ENCODE data around the gene TMEM117.
"Not testable (repeated sequence)": the region's sequence is repeated elsewhere in the genome, so short reads cannot be mapped to it uniquely, and the experiment has no call there.

TMEM117 gene

GRCh38 chr12:43869184-43869583 lies 33.3 kb downstream of the TMEM117 start:
- no peaks in the 10 kb centered on the region for H3K36me3 ChIP-seq (ENCODE audit: insufficient read depth, low read length)
- H3K4me2 ChIP-seq (ENCODE audit: low read length) = no peak overlapping the region
- H2AFZ ChIP-seq (ENCODE audit: low read length) = no peak overlapping the region
- no peak for TF ChIP-seq EZH2 (IDR thresholded peaks at IDR 0.05; ENCODE audit: borderline replicate concordance, low read length)
- TF ChIP-seq, protein P1, sequence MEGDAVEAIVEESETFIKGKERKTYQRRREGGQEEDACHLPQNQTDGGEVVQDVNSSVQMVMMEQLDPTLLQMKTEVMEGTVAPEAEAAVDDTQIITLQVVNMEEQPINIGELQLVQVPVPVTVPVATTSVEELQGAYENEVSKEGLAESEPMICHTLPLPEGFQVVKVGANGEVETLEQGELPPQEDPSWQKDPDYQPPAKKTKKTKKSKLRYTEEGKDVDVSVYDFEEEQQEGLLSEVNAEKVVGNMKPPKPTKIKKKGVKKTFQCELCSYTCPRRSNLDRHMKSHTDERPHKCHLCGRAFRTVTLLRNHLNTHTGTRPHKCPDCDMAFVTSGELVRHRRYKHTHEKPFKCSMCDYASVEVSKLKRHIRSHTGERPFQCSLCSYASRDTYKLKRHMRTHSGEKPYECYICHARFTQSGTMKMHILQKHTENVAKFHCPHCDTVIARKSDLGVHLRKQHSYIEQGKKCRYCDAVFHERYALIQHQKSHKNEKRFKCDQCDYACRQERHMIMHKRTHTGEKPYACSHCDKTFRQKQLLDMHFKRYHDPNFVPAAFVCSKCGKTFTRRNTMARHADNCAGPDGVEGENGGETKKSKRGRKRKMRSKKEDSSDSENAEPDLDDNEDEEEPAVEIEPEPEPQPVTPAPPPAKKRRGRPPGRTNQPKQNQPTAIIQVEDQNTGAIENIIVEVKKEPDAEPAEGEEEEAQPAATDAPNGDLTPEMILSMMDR (IDR thresholded peaks at IDR 0.05; ENCODE audit: low read length) = no peak
- H3K4me1 ChIP-seq (ENCODE audit: insufficient read depth, low read length, severe bottlenecking) = no peaks in the 10 kb centered on the region
- no peaks in the 10 kb centered on the region for H4K20me1 ChIP-seq (ENCODE audit: insufficient read depth, low read length)
- H3K9me2 ChIP-seq (ENCODE audit: low read depth, low read length) = no peaks in the 10 kb centered on the region
- H3K4me3 ChIP-seq (ENCODE audit: low read depth, low read length, poor library complexity, severe bottlenecking) = no peak overlapping the region
- H3K9me3 ChIP-seq (ENCODE audit: low read length) = no peaks in the 10 kb centered on the region
- H3F3A ChIP-seq (ENCODE audit: insufficient read depth, low read length) = no peaks in the 10 kb centered on the region
- no peak overlapping the region for H3K27ac ChIP-seq (ENCODE audit: low read depth, low read length, poor library complexity, severe bottlenecking)
- no peaks in the 10 kb centered on the region for H3K27me3 ChIP-seq (ENCODE audit: insufficient read depth, low read length)
- no peak overlapping the region for H3K9ac ChIP-seq (ENCODE audit: low read length)
- no peaks in the 10 kb centered on the region for H3K79me2 ChIP-seq (ENCODE audit: insufficient read depth, low read length)

GRCh38 chr12:43869765-43870164 lies 33.9 kb downstream of the TMEM117 start:
- H3K79me2 ChIP-seq (ENCODE audit: insufficient read depth, low read length); H3K4me1 ChIP-seq (ENCODE audit: insufficient read depth, low read length, severe bottlenecking); H3K4me2 ChIP-seq (ENCODE audit: low read length); H3K9me3 ChIP-seq (ENCODE audit: low read length); H3K9ac ChIP-seq (ENCODE audit: low read length); H3K27me3 ChIP-seq (ENCODE audit: insufficient read depth, low read length); H2AFZ ChIP-seq (ENCODE audit: low read length); H3K4me3 ChIP-seq (ENCODE audit: low read depth, low read length, poor library complexity, severe bottlenecking); H3K27ac ChIP-seq (ENCODE audit: low read depth, low read length, poor library complexity, severe bottlenecking); H3K36me3 ChIP-seq (ENCODE audit: insufficient read depth, low read length); H3K9me2 ChIP-seq (ENCODE audit: low read depth, low read length); H3F3A ChIP-seq (ENCODE audit: insufficient read depth, low read length); H4K20me1 ChIP-seq (ENCODE audit: insufficient read depth, low read length): not testable (repeated sequence)

DNA sequence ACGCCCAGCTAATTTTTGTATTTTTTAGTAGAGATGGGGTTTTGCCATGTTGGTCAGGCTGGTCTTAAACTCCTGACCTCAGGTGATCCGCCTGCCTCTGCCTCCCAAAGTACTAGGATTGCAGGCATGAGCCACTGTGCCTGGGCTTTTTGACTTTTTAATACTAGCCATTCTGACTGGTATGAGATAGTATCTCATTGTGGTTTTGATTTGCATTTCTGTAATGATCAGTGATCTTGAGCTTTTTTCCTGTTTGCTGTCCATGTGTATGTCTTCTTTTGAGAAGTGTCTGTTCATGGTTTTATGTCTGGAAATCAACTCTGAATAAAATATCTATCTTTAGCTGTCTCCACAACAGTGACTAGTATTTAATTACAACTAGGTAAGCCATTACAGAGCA lies 35.4 kb downstream of the TMEM117 start:
- not testable (repeated sequence) for H3K27me3 ChIP-seq (ENCODE audit: insufficient read depth, low read length); H4K20me1 ChIP-seq (ENCODE audit: insufficient read depth, low read length); H3K9me2 ChIP-seq (ENCODE audit: low read depth, low read length); H3F3A ChIP-seq (ENCODE audit: insufficient read depth, low read length); H3K4me2 ChIP-seq (ENCODE audit: low read length); H3K36me3 ChIP-seq (ENCODE audit: insufficient read depth, low read length); H2AFZ ChIP-seq (ENCODE audit: low read length); H3K4me1 ChIP-seq (ENCODE audit: insufficient read depth, low read length, severe bottlenecking); H3K4me3 ChIP-seq (ENCODE audit: low read depth, low read length, poor library complexity, severe bottlenecking); H3K9me3 ChIP-seq (ENCODE audit: low read length); H3K27ac ChIP-seq (ENCODE audit: low read depth, low read length, poor library complexity, severe bottlenecking); H3K79me2 ChIP-seq (ENCODE audit: insufficient read depth, low read length); H3K9ac ChIP-seq (ENCODE audit: low read length)

- no peaks in the 10 kb centered on the region for H3K79me2 ChIP-seq (ENCODE audit: insufficient read depth, low read length)
- no peak overlapping the region for H3K4me2 ChIP-seq (ENCODE audit: low read length)
- no peak for TF ChIP-seq EZH2 (IDR thresholded peaks at IDR 0.05; ENCODE audit: borderline replicate concordance, low read length)
- TF ChIP-seq, protein P1 (IDR thresholded peaks at IDR 0.05; ENCODE audit: low read length) = no peak
- H3K27ac ChIP-seq (ENCODE audit: low read depth, low read length, poor library complexity, severe bottlenecking) = no peak overlapping the region
- H3K9me2 ChIP-seq (ENCODE audit: low read depth, low read length) = no peaks in the 10 kb centered on the region
- H3K4me3 ChIP-seq (ENCODE audit: low read depth, low read length, poor library complexity, severe bottlenecking) = no peak overlapping the region
- H3K9ac ChIP-seq (ENCODE audit: low read length) = no peak overlapping the region
- no peaks in the 10 kb centered on the region for H3K27me3 ChIP-seq (ENCODE audit: insufficient read depth, low read length)
- H3K9me3 ChIP-seq (ENCODE audit: low read length) = no peaks in the 10 kb centered on the region
- no peaks in the 10 kb centered on the region for H3F3A ChIP-seq (ENCODE audit: insufficient read depth, low read length)
- H3K4me1 ChIP-seq (ENCODE audit: insufficient read depth, low read length, severe bottlenecking) = no peaks in the 10 kb centered on the region
- no peaks in the 10 kb centered on the region for H3K36me3 ChIP-seq (ENCODE audit: insufficient read depth, low read length)
- H2AFZ ChIP-seq (ENCODE audit: low read length) = no peak overlapping the region
- no peaks in the 10 kb centered on the region for H4K20me1 ChIP-seq (ENCODE audit: insufficient read depth, low read length)
Observed at GRCh38 chr12:43872396-43872795, 36.5 kb downstream of the TMEM117 start.

Data from OCI-LY1 (cell line).